Measurements from ENCODE around the gene ITGB8. TPM values are rescaled to one million over a fixed set of nuclear protein-coding genes. Genes with fewer than 3 reads are reported as not detected.

The ITGB8 gene
- total RNA-seq, 1 experiment from 2014 or later, result 2.4 TPM

- ATAC-seq (no peak), DNase-seq (ENCODE audit: low read depth, low spot score) (no peak)
- ChIA-PET CTCF (no interaction called here), POLR2A (no interaction called here), RAD21 (ENCODE audit: low non-redundant PET in 1 of 2, low total read pairs in 2 of 2, uncharacterized antibody in 2 of 2, unreplicated experiment in 2 of 2) (no interaction called here)
- H3K4me3 ChIP-seq (replicated peaks in 1 of 2; ENCODE audit: low read depth in 1 of 2, low read length in 2 of 2), result no peak overlapping the region
- H3K27me3 ChIP-seq (ENCODE audit: insufficient read depth, low read length), result no peaks in the 10 kb centered on the region
- no peaks in the 10 kb centered on the region for H3K4me1 ChIP-seq (ENCODE audit: control insufficient read depth in 1 of 2, insufficient read depth in 2 of 2, low read length in 2 of 2)
- BruUV-seq (replicated peaks), result no TSS peak
- no peak overlapping the region for H3K9ac ChIP-seq (ENCODE audit: low read length)
- no peaks in the 10 kb centered on the region for H3K79me2 ChIP-seq (ENCODE audit: insufficient read depth, low read length)
- no peak for TF ChIP-seq EZH2 (IDR thresholded peaks at IDR 0.05)
- TF ChIP-seq, protein P1, sequence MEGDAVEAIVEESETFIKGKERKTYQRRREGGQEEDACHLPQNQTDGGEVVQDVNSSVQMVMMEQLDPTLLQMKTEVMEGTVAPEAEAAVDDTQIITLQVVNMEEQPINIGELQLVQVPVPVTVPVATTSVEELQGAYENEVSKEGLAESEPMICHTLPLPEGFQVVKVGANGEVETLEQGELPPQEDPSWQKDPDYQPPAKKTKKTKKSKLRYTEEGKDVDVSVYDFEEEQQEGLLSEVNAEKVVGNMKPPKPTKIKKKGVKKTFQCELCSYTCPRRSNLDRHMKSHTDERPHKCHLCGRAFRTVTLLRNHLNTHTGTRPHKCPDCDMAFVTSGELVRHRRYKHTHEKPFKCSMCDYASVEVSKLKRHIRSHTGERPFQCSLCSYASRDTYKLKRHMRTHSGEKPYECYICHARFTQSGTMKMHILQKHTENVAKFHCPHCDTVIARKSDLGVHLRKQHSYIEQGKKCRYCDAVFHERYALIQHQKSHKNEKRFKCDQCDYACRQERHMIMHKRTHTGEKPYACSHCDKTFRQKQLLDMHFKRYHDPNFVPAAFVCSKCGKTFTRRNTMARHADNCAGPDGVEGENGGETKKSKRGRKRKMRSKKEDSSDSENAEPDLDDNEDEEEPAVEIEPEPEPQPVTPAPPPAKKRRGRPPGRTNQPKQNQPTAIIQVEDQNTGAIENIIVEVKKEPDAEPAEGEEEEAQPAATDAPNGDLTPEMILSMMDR (IDR thresholded peaks at IDR 0.05 in 2 of 3, conservative IDR thresholded peaks at IDR 0.05 in 1 of 3; ENCODE audit: borderline replicate concordance in 1 of 3, insufficient read depth in 1 of 3, low read depth in 2 of 3, low read length in 2 of 3), result no peak
- no peak for TF ChIP-seq CEBPB (IDR thresholded peaks at IDR 0.05; ENCODE audit: low read depth)
- TF ChIP-seq EGR1 (IDR thresholded peaks at IDR 0.05; ENCODE audit: low read depth), result no peak
- no peak for TF ChIP-seq ZBTB33 (IDR thresholded peaks at IDR 0.05; ENCODE audit: extremely low read depth, insufficient replicate concordance, low read length)
- TF ChIP-seq ZNF274 (IDR thresholded peaks at IDR 0.05; ENCODE audit: low read depth, low read length), result no peak
- TF ChIP-seq ZFX (IDR thresholded peaks at IDR 0.05), result no peak
- H3K9me3 ChIP-seq (ENCODE audit: control insufficient read depth in 1 of 2, insufficient read depth in 1 of 2, low read depth in 1 of 2, low read length in 2 of 2), result no peaks in the 10 kb centered on the region
- H4K20me1 ChIP-seq (ENCODE audit: insufficient read depth), result no peaks in the 10 kb centered on the region
- intact Hi-C loops (cut with micrococcal nuclease), result no loop called here
- no peaks in the 10 kb centered on the region for H3K9me2 ChIP-seq (ENCODE audit: insufficient read depth)
- no peak overlapping the region for H3K27ac ChIP-seq (ENCODE audit: low read depth, low read length)
- H3K36me3 ChIP-seq (ENCODE audit: control insufficient read depth in 1 of 2, insufficient read depth in 2 of 2, low read length in 2 of 2), result no peaks in the 10 kb centered on the region
- no peak overlapping the region for H3K4me2 ChIP-seq (ENCODE audit: low read length)
- no peak overlapping the region for H2AFZ ChIP-seq (ENCODE audit: low read depth, low read length, poor library complexity, severe bottlenecking)
Observed at GRCh38 chr7:20284771-20285143, 45.9 kb upstream of the ITGB8 start.
